ENCODE measurements around the gene SFMBT2. TPM values are rescaled to one million over a fixed set of nuclear protein-coding genes. Genes with fewer than 3 reads are reported as not detected.

SFMBT2 gene
- total RNA-seq, 4 donors from 2014 or later: 1.2 to 5.5 (median 3.2) TPM

- no peak for TF ChIP-seq POLR2AphosphoS5 (IDR thresholded peaks at IDR 0.05)
- no peak for TF ChIP-seq EP300 (IDR thresholded peaks at IDR 0.05)
- TF ChIP-seq CTCF (IDR thresholded peaks at IDR 0.05): no peak
- TF ChIP-seq POLR2A (IDR thresholded peaks at IDR 0.05): no peak
- H3K4me1 ChIP-seq: no peaks in the 10 kb centered on the region
- no peaks in the 10 kb centered on the region for H3K27me3 ChIP-seq
- no peak for DNase-seq (ENCODE audit: low spot score in 2 of 2)
- no peaks in the 10 kb centered on the region for H3K9me3 ChIP-seq
- no peaks in the 10 kb centered on the region for H3K36me3 ChIP-seq
- H3K27ac ChIP-seq: no peak overlapping the region
- H3K4me3 ChIP-seq: no peak overlapping the region
- 82% methylated on average over 8 of the region's 9 CpGs for WGBS
These were observed 198.8 kb downstream of the SFMBT2 start for GRCh38 chr10:7211857-7212577.

- H3K27ac ChIP-seq: no peak overlapping the region
- H3K4me3 ChIP-seq: no peak overlapping the region
- no peak for DNase-seq (ENCODE audit: low spot score in 2 of 2)
- no peaks in the 10 kb centered on the region for H3K27me3 ChIP-seq
- WGBS: 93% methylated on average over 10 of the region's 10 CpGs
- no peaks in the 10 kb centered on the region for H3K36me3 ChIP-seq
- H3K9me3 ChIP-seq: no peaks in the 10 kb centered on the region
- no peaks in the 10 kb centered on the region for H3K4me1 ChIP-seq
- no peak for TF ChIP-seq EP300 (IDR thresholded peaks at IDR 0.05)
- no peak for TF ChIP-seq POLR2AphosphoS5 (IDR thresholded peaks at IDR 0.05)
- no peak for TF ChIP-seq POLR2A (IDR thresholded peaks at IDR 0.05)
- no peak for TF ChIP-seq CTCF (IDR thresholded peaks at IDR 0.05)
These were observed 200.3 kb downstream of the SFMBT2 start for GRCh38 chr10:7210516-7210915.

- H3K4me1 ChIP-seq: no peaks in the 10 kb centered on the region
- H3K27ac ChIP-seq: no peak overlapping the region
- no peak overlapping the region for H3K4me3 ChIP-seq
- WGBS: 96% methylated on average over 2 of the region's 2 CpGs
- TF ChIP-seq EP300 (IDR thresholded peaks at IDR 0.05): no peak
- no peak for TF ChIP-seq POLR2AphosphoS5 (IDR thresholded peaks at IDR 0.05)
- no peak for TF ChIP-seq CTCF (IDR thresholded peaks at IDR 0.05)
- no peak for TF ChIP-seq POLR2A (IDR thresholded peaks at IDR 0.05)
- DNase-seq (ENCODE audit: low spot score in 2 of 2): no peak
- H3K27me3 ChIP-seq: no peaks in the 10 kb centered on the region
- H3K36me3 ChIP-seq: no peaks in the 10 kb centered on the region
- H3K9me3 ChIP-seq: no peaks in the 10 kb centered on the region
These were observed 201.4 kb downstream of the SFMBT2 start for GRCh38 chr10:7209458-7209857.

- 95% methylated on average over 6 of the region's 6 CpGs for WGBS
- Histone ChIP-seq H3K27ac (no peak overlapping the region), H3K36me3 (no peaks in the 10 kb centered on the region), H3K27me3 (no peaks in the 10 kb centered on the region), H3K9me3 (no peaks in the 10 kb centered on the region), H3K4me1 (no peaks in the 10 kb centered on the region), H3K4me3 (no peak overlapping the region)
- no peak for TF ChIP-seq EP300 (IDR thresholded peaks at IDR 0.05)
- TF ChIP-seq POLR2A (IDR thresholded peaks at IDR 0.05): no peak
- no peak for TF ChIP-seq POLR2AphosphoS5 (IDR thresholded peaks at IDR 0.05)
- no peak for TF ChIP-seq CTCF (IDR thresholded peaks at IDR 0.05)
- no peak for DNase-seq (ENCODE audit: low spot score in 2 of 2)
These were observed 204.3 kb downstream of the SFMBT2 start for GRCh38 chr10:7206412-7207100.

GRCh38 chr10:7205656-7206055 is 205.2 kb downstream of the SFMBT2 start:
- Histone ChIP-seq H3K4me3 (no peak overlapping the region), H3K9me3 (no peaks in the 10 kb centered on the region), H3K4me1 (no peaks in the 10 kb centered on the region), H3K27ac (no peak overlapping the region), H3K27me3 (no peaks in the 10 kb centered on the region), H3K36me3 (no peaks in the 10 kb centered on the region)
- no peak for DNase-seq (ENCODE audit: low spot score in 2 of 2)
- TF ChIP-seq POLR2AphosphoS5 (IDR thresholded peaks at IDR 0.05) (no peak), CTCF (IDR thresholded peaks at IDR 0.05) (no peak), EP300 (IDR thresholded peaks at IDR 0.05) (no peak), POLR2A (IDR thresholded peaks at IDR 0.05) (no peak)
- 92% methylated on average over 1 of the region's 1 CpG for WGBS

Measured in suprapubic skin (tissue), 4 donors.